ENCODE data around the gene SLC10A1. TPM values are rescaled to one million over a fixed set of nuclear protein-coding genes. Genes with fewer than 3 reads are reported as not detected.

SLC10A1 gene
- total and polyA plus RNA-seq, 4 donors = 1.1 to 77.3 (median 60.3) TPM

- Histone ChIP-seq H3K4me1 (ENCODE audit: control insufficient read depth in 4 of 4, insufficient read depth in 4 of 4, low read length in 3 of 4) (peaks cover 9 to 22% (median 14%) of the 10 kb centered on the region in 4 donors), H3K9me3 (ENCODE audit: control insufficient read depth in 4 of 4, low read length in 3 of 4) (no peaks in the 10 kb centered on the region), H3K27me3 (ENCODE audit: control insufficient read depth in 4 of 4, insufficient read depth in 4 of 4, low read length in 3 of 4) (no peaks in the 10 kb centered on the region), H3K9ac (ENCODE audit: low read depth in 1 of 2, low read length in 2 of 2) (no peak overlapping the region), H3K36me3 (ENCODE audit: control insufficient read depth in 4 of 4, insufficient read depth in 3 of 4, low read depth in 1 of 4, low read length in 3 of 4) (peaks cover 0 to 3% (median 0%) of the 10 kb centered on the region in 4 donors), H3K27ac (ENCODE audit: low read depth in 1 of 2, low read length in 2 of 2) (no peak overlapping the region), H3K4me3 (ENCODE audit: low read depth in 1 of 3, low read length in 3 of 3) (no peak overlapping the region)
- WGBS = 93% methylated on average over 10 of the region's 10 CpGs
- DNase-seq (ENCODE audit: low spot score) = no peak
- TF ChIP-seq, protein P1, sequence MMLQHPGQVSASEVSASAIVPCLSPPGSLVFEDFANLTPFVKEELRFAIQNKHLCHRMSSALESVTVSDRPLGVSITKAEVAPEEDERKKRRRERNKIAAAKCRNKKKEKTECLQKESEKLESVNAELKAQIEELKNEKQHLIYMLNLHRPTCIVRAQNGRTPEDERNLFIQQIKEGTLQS (IDR thresholded peaks at IDR 0.05) = no peak
- TF ChIP-seq, protein P2, sequence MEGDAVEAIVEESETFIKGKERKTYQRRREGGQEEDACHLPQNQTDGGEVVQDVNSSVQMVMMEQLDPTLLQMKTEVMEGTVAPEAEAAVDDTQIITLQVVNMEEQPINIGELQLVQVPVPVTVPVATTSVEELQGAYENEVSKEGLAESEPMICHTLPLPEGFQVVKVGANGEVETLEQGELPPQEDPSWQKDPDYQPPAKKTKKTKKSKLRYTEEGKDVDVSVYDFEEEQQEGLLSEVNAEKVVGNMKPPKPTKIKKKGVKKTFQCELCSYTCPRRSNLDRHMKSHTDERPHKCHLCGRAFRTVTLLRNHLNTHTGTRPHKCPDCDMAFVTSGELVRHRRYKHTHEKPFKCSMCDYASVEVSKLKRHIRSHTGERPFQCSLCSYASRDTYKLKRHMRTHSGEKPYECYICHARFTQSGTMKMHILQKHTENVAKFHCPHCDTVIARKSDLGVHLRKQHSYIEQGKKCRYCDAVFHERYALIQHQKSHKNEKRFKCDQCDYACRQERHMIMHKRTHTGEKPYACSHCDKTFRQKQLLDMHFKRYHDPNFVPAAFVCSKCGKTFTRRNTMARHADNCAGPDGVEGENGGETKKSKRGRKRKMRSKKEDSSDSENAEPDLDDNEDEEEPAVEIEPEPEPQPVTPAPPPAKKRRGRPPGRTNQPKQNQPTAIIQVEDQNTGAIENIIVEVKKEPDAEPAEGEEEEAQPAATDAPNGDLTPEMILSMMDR (IDR thresholded peaks at IDR 0.05; ENCODE audit: low read depth, low read length, missing input control) = no peak
- TF ChIP-seq HNF4A (conservative IDR thresholded peaks at IDR 0.05) = no peak
These were observed 14.8 kb upstream of the SLC10A1 start for GRCh38 chr14:69811868-69812252.

- Histone ChIP-seq H3K4me3 (ENCODE audit: low read depth in 1 of 3, low read length in 3 of 3) (no peak overlapping the region), H3K36me3 (ENCODE audit: control insufficient read depth in 4 of 4, insufficient read depth in 3 of 4, low read depth in 1 of 4, low read length in 3 of 4) (peaks cover 0 to 3% (median 0%) of the 10 kb centered on the region in 4 donors), H3K9ac (ENCODE audit: low read depth in 1 of 2, low read length in 2 of 2) (no peak overlapping the region), H3K27ac (ENCODE audit: low read depth in 1 of 2, low read length in 2 of 2) (no peak overlapping the region), H3K9me3 (ENCODE audit: control insufficient read depth in 4 of 4, low read length in 3 of 4) (no peaks in the 10 kb centered on the region), H3K27me3 (ENCODE audit: control insufficient read depth in 4 of 4, insufficient read depth in 4 of 4, low read length in 3 of 4) (no peaks in the 10 kb centered on the region), H3K4me1 (ENCODE audit: control insufficient read depth in 4 of 4, insufficient read depth in 4 of 4, low read length in 3 of 4) (peaks cover 11 to 25% (median 16%) of the 10 kb centered on the region in 4 donors)
- TF ChIP-seq RAD21 (IDR thresholded peaks at IDR 0.05) = no peak
- TF ChIP-seq, protein P1 (IDR thresholded peaks at IDR 0.05) = no peak
- no peak for TF ChIP-seq FOXA2 (IDR thresholded peaks at IDR 0.05)
- no peak for TF ChIP-seq NR2F2 (IDR thresholded peaks at IDR 0.05)
- no peak for TF ChIP-seq EGR1 (IDR thresholded peaks at IDR 0.05; ENCODE audit: low read depth in 2 of 2)
- no peak for TF ChIP-seq YY1 (IDR thresholded peaks at IDR 0.05)
- TF ChIP-seq TAF1 (conservative IDR thresholded peaks at IDR 0.05) = no peak
- TF ChIP-seq FOXA1 (IDR thresholded peaks at IDR 0.05) = no peak
- TF ChIP-seq GABPA (IDR thresholded peaks at IDR 0.05 in 1 of 2, conservative IDR thresholded peaks at IDR 0.05 in 1 of 2) = no peak
- TF ChIP-seq HNF4A (conservative IDR thresholded peaks at IDR 0.05) = no peak
- TF ChIP-seq ZBTB33 (IDR thresholded peaks at IDR 0.05) = no peak
- no peak for TF ChIP-seq RXRA (IDR thresholded peaks at IDR 0.05)
- TF ChIP-seq, protein P2 (IDR thresholded peaks at IDR 0.05; ENCODE audit: low read depth, low read length, missing input control) = no peak
- TF ChIP-seq HNF4G (IDR thresholded peaks at IDR 0.05) = no peak
- no peak for TF ChIP-seq REST (IDR thresholded peaks at IDR 0.05)
- no peak for TF ChIP-seq SP1 (IDR thresholded peaks at IDR 0.05)
- TF ChIP-seq, protein P3, sequence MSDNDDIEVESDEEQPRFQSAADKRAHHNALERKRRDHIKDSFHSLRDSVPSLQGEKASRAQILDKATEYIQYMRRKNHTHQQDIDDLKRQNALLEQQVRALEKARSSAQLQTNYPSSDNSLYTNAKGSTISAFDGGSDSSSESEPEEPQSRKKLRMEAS (IDR thresholded peaks at IDR 0.05) = no peak
- TF ChIP-seq JUND (IDR thresholded peaks at IDR 0.05) = no peak
- WGBS = 84% methylated on average over 13 of the region's 13 CpGs
- no peak for DNase-seq (ENCODE audit: low spot score)
These were observed 14.3 kb upstream of the SLC10A1 start for GRCh38 chr14:69811227-69811867.
